GM19193 (cell line): ENCODE data around the gene SLAMF6.
A peak's percentile ranks its signal among the peaks of the same experiment; 100 is the strongest.

Source experiments
- POLR2A ChIP-seq: IDR thresholded peaks from 4 replicates; pipeline ENCODE4 v1.6.1; 2011; ENCODE audit not compliant: insufficient read depth, insufficient read length; ENCODE audit errors: extremely low read depth

Gene SLAMF6

DNA sequence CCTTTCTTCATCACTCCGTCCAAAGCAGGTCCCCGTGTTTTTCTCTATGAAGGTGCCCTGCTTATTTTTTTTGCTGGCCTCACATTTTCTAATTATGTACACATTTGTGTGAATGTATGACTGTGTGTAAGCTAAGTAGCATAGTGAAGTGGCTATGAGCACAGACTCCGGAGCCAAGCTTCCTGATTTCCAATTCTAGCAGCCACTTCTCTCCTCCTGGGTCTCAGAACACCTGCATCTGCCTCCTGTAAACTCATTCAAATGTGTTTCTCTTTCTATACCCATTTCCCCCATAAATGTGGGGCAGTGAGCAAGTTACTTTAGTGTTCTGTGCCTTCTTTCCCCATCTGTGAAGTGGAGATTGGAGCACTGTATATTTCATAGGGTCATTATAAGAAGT is 2.1 kb downstream of the SLAMF6 start:
- peak; percentile 27 for TF ChIP-seq POLR2A

DNA sequence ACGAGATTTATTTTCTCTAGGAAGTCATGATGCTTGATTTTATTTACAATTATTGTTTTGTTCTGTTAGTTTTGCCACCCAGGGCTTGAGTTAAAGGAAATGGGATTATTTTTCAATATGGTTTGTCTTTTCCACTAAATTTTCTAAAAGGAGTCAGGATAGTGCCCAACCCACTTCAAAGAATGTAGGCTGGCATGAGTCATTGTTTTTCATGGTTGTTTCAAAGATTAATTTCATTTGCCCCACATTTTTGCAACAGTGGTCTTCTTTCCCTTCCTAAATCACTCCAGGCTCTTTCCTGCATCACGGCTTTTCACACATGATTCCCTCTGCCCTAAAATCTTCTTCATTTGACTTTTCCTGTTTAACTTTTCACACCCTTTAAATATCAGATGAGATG is 2.5 kb downstream of the SLAMF6 start:
- no peak for TF ChIP-seq POLR2A

DNA sequence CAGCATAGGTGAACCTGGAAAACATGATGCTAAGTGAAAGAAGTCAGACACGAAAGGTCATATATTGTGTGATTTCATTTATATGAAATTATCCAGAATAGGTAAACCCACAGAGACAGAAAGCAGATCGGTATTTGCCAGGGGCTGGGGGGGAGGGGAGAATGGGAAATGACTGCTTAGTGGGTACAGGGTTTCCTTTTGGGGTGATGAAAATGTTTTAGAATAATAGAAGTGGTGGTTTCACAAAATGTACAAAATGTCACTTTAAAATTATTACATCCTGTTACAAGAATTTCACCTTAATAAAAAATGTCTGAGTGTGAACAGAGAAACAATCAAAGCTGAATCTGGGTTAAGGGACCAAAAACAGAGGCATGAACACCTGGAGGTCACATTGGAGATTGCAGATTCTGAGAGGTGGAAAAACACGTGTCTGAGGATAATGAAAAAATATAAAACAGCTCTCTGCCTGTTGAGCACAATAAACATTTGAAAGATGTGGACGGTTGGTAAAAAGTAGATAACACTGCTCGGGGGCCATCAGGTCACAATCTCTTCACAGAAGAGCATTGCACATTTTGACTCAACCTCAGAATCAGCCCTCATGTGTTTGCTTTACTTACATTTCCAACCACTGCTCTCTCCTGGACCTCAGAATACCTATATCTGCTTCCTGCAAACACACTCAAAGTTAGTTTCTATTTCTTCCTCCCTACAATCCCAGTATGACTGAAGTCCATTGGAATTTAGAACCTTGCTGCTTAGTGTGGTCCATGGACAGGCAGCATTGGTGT is 3.2 kb downstream of the SLAMF6 start:
- TF ChIP-seq POLR2A: peak; percentile 16

DNA sequence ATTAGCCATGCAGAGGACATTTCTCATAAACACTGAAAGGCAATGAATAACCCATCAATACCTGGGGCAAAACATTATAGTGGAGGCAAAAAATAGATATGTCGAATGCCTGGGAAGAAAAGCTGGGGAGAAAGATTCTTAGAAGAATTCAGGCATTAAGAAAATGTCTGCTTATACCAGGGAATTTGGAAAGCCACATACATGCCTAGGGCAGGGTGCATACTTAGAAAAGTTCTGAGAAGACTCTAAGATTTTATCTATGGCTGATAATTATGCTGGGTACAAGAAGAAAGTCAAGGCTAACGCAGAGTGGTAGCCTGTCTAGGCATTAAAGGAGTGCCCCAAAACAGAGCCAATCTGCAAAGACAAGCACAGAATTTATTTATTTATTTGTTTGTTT is 18.4 kb downstream of the SLAMF6 start:
- no peak for TF ChIP-seq POLR2A

DNA sequence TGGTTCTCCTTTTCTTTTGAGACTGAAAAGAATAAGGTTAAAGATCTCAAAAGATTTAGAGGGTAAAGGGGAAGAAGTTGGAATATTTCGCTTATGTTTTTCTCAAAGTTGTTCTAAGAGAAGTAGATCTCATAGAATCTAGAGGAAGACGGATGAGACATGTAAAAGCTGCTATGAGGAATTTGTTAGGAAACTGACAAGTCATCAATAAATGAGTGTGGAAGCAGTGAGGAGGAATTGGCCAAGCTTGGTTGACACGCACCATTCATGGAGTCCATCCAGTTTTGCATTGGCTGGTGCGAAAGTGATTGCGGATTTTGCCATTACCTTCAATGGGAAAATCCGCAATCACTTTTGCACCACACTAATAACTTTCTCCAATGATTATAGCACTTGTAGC is 20.0 kb downstream of the SLAMF6 start:
- no peak for TF ChIP-seq POLR2A

DNA sequence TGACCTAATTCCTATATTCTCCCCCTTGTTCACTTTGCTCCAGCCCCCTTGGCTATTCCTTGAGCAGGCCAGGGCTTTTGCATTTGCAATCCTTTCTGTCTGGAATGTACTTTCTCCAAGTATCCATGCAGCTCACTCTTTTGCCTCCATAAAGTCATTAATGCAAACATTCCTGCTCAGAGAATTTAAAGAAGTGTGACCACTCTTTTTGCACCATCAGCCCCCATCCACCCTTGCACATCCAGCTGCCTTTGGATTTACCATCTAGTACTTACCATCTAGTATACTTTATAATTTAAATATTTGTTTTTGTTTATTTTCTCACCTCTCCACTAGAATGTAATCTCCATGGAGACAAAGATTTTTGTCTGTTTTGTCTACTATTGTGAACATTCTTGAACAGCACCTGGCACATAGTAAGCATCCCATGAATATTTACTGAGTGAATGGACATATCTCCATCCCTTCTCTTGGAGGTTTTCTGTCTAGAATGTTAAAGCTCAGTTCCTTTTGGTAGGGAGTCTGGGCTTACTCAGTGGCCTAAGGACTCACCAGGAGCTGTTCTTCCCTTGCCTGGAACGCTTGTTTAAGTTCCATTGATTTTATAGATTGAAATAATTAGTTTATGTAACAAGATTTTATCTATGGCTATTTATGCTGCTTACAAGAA is 22.6 kb downstream of the SLAMF6 start:
- TF ChIP-seq POLR2A: no peak

DNA sequence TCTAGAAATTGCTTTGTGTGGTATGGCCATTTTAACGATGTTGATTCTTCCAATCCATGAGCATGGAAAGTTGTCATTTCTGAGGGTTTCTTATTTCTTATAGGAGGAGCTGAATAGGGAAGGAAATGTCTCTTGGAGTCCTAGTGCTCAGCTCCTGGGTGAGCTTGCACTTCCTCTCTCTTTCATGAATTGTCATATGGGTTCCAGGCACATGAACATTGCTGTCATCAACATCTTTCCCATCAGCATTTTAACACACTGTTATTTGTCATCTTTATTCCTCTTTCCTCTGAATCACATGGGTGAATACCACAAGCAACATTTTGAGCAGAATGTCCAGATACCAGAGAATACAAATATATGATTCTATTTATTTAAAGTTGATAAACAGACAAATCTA is 23.4 kb downstream of the SLAMF6 start:
- no peak for TF ChIP-seq POLR2A

DNA sequence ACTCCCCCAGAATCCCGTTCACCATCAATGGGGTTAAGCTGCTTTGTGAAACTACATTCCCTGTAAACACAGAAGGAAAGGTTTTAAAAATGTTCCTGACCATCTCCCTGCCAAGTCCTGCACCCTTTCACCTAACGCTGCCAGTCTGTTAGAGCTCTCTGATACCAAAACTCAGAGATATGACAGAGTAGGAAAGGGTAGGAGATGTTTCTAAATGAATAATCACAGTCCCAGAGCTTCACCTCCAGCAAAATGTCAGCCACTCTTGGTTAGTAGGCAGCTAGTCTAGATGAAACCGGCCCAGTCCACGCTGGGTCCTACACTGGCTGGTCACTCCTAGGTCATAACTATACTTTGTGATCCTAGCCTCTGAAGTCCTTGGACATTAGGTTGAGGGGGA is 26.7 kb downstream of the SLAMF6 start:
- TF ChIP-seq POLR2A: no peak

DNA sequence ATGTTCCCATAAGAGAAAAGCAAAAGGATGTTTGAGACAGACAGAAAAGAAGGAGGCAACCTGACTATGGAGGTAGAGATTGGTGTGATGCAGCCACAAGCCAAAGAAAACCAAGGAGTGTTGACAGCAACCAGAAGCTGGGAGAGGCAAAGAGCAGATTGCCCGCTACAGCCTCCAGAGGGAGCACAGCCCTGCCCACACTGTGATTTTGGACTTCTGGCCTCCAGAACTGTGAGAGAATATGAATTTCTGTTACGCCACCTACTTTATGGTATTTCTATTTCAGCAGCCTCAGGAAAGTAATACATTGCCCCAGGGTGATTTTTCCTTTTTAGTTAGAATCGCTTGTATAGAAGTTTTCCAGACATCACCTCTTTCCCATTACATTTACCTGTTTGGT is 28.4 kb downstream of the SLAMF6 start:
- no peak for TF ChIP-seq POLR2A

DNA sequence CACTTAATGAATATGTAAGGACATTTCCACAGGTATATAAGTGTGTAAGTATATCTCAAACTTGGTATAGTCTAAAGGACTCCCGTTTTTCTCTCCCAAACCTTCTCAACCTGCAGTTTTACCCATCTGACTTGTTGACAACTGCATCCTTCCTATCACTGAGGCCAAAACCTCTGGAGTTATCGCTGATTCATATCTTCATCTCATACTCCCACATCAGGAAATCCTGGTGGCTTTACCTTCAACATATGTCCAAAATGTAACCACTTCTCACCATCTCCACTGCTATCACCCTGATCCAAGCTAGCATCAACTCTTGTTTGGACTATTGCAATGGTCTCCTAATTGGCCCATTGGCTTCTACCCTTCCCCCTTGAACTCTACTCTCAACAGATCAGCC is 30.4 kb downstream of the SLAMF6 start:
- TF ChIP-seq POLR2A: no peak

DNA sequence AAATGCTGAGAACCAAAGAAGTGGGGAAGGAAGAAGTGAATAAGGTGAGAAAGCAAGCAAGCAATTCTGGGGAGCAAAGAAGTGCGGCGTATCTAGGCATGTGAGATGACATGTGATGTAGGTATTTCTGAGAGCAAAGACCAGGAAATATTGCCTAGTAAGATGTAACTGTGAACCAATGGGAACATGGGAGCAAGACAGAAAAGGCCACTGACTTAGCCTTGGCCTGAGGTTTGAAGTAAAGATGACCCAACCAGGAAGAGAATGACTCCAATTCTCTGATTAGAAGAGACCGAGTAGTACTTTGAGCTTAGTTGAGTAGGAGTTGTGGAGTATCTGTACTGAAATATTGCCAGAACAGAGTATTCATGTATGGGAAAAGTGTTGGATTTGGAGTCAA is 31.1 kb downstream of the SLAMF6 start:
- no peak for TF ChIP-seq POLR2A

DNA sequence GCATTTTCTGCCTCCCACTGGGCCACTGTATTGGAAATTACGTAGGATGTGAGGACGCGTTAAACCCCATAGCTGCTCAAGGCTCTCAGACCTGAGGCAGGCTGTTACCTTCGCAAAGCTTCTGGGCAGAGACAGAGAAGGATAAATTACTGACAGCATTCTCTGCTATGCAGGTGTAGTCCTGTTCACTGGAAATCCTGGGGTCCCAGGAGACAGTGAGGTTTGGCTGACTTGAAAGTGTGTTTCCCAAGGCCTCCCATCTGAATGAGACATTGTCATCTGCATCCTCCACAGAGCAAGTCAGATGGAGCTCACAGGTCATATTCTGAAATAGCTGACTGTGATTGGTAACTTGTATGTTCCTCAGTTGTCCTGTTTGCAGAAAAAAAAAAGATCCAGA is 32.0 kb downstream of the SLAMF6 start:
- TF ChIP-seq POLR2A: no peak

DNA sequence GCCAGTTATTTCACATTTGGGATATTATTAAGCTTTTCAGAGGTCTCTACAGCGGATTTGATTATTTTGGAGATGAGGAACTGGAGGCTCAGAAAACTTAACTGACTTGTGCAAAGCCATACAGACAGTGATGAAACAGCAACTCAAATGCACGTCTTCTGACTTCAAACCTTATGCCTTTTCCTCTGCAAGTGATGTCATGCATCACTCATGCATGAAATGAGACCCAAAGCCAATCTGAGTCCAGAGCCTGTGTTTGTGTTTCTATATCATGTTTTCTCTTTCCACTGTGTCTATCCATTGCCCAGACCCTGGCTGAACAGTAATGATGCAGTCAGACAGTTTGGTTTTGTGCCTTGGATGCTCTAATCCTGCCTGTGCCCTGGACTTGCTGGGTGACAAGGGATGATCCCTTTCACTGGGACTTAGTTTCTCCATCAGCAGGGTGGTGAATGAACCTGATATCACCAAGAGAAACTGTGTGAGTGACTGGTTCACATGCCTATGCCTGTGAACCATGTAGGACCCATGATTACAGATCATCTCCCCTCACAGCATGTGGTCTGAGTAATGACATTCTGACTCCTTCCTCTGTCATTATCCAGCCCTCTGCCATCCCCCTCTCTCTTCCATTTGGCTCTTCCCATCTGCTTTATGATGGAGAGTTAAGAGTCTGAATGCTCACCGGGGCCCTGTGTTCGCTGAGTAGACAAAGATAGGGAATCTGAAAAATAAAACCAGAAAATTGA is 33.4 kb downstream of the SLAMF6 start:
- TF ChIP-seq POLR2A: no peak

DNA sequence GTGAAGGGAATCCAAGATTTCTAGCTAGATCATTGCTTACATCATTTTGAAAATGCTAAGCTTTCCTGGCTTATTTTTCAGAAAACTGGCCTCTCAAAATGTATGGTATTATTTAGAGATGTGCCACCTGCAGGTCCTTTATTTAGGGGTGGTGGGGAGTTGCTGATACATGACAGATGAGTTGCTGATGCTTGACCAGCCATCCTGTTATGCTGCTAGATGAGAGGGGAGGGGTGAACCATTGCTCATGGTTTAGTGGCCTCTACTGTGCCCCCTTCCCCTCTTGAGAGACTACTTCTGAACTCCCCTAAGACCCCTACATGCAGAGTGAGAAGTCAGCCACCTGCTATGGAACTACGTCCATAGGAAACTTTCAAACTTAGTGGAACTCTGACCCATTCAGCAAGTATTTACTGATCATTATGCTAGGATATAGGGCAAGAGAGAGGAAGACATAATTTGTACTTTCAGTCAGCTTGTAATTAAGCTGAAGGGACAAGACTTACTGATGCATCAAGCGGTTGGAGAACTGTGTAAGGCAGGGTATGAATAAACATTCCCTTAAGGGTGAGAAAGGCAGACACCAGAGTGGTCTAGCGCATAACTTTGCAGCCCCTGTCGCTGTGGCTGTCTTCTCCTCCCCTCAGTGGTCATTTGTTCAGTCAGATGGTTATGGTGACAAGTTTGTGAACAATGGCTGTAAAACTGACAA is 34.6 kb downstream of the SLAMF6 start:
- TF ChIP-seq POLR2A: no peak

DNA sequence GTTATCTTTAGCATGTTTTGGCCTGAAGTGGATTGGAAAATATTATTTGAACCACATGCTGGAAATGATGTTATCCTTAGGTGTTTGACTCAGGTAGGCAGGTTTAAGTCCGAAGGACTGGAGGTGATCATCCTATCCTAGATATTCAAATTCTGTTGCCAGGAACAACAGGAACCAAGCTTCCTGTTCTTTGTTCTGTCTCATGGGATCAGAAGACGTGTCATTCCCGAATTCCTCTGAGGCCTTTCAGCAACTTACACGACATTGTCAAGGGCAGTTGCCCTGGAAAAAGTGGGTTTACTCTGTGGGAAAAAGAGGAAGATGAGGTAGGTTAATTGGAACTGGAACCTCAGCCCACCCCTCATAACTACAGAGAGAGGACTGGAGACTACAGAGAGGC is 36.6 kb downstream of the SLAMF6 start:
- no peak for TF ChIP-seq POLR2A

DNA sequence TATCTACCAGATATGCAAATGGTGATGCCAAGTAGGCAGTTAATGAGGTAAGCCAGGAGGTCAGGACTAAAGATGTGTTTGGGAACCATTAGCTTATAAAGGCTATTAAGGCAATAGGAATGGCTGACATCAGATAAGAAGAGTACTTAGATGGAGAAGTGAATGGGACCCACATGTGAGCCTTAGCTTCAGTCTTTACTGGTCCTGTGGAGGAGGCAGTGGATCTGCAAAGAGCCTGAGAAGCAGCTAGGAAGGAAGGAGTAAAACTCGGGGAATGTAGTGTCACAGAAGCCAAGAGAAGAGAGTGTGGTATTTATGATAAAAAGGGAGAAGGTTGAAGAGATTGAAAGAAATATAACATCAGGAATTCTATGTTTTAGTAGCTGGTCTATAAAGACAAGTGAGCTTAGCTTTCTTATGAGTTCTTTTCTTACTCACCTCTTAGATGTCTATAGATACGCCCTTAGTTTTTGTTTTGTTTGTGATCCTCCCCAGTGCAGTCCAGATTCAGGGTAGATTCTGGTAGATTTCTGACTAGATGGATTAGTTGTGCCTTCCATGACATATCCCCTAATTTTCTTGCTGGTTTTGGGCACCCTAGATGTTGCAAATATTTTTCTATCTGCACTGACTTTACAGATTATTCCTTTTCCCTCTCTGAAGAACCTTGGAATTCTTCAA is 39.4 kb downstream of the SLAMF6 start:
- no peak for TF ChIP-seq POLR2A
